GM19452 (cell line): ENCODE measurements around the gene PRELID3B.

Experiments used
- ATAC-seq: cut with Tn5 transposase; IDR thresholded peaks from one replicate; pipeline ENCODE4 v1.9.1; 2021; ENCODE audit not compliant: unreplicated experiment

The PRELID3B gene

GRCh38 chr20:59042151-59042795 is at the start of gene PRELID3B:
Gene PRELID3B, minus strand, starts transcription at chr20:59042786. Its CDS starts 56 bp downstream, at chr20:59042730.
- ATAC-seq: peak; percentile 30

- ATAC-seq: no peak
Measured at GRCh38 chr20:59087829-59088433, 45.3 kb upstream of the PRELID3B start.

GRCh38 chr20:59086923-59087322 is 44.3 kb upstream of the PRELID3B start:
- ATAC-seq: no peak

- no peak for ATAC-seq
Measured at GRCh38 chr20:59084041-59084850, 41.7 kb upstream of the PRELID3B start.

- ATAC-seq: no peak
Measured at GRCh38 chr20:59082981-59083380, 40.4 kb upstream of the PRELID3B start.

GRCh38 chr20:59082077-59082740 is 39.6 kb upstream of the PRELID3B start:
- ATAC-seq: no peak

GRCh38 chr20:59081036-59081435 is 38.5 kb upstream of the PRELID3B start:
- no peak for ATAC-seq

GRCh38 chr20:59078231-59078630 is 35.6 kb upstream of the PRELID3B start:
- ATAC-seq: no peak

- no peak for ATAC-seq
Measured at GRCh38 chr20:59077705-59078104, 35.1 kb upstream of the PRELID3B start.

- no peak for ATAC-seq
Measured at GRCh38 chr20:59075934-59076508, 33.4 kb upstream of the PRELID3B start.

- ATAC-seq: no peak
Measured at GRCh38 chr20:59074456-59074855, 31.9 kb upstream of the PRELID3B start.

- no peak for ATAC-seq
Measured at GRCh38 chr20:59073582-59073981, 31.0 kb upstream of the PRELID3B start.

- no peak for ATAC-seq
Measured at GRCh38 chr20:59071216-59071615, 28.6 kb upstream of the PRELID3B start.

GRCh38 chr20:59069026-59069425 is 26.4 kb upstream of the PRELID3B start:
- no peak for ATAC-seq

- no peak for ATAC-seq
Measured at GRCh38 chr20:59068534-59068933, 25.9 kb upstream of the PRELID3B start.

GRCh38 chr20:59064214-59064722 is 21.7 kb upstream of the PRELID3B start:
- no peak for ATAC-seq

GRCh38 chr20:59063358-59064213 is 21.0 kb upstream of the PRELID3B start:
- no peak for ATAC-seq

- ATAC-seq: no peak
Measured at GRCh38 chr20:59062081-59062480, 19.5 kb upstream of the PRELID3B start.

GRCh38 chr20:59055302-59055701 is 12.7 kb upstream of the PRELID3B start:
- ATAC-seq: no peak

GRCh38 chr20:59051666-59052185 is 9.1 kb upstream of the PRELID3B start:
- ATAC-seq: no peak
